Lower leg skin (tissue), 3 donors: ENCODE results near the gene COPZ2.

Experiments used
- CTCF ChIP-seq, 3 donors: fragments of 450-650 bp; IDR thresholded peaks; one replicate each; pipeline ENCODE4 v1.5.1; 2016; ENCODE audit warnings: antibody characterized with exemption in 3 of 3, mild to moderate bottlenecking in 3 of 3, moderate library complexity in 2 of 3
- POLR2A ChIP-seq, 2 donors: fragments of 450-650 bp; IDR thresholded peaks; one replicate each; pipeline ENCODE4 v1.6.1; 2016 to 2017; ENCODE audit warnings: antibody characterized with exemption in 2 of 2, mild to moderate bottlenecking in 1 of 2, moderate library complexity in 1 of 2

DNA sequence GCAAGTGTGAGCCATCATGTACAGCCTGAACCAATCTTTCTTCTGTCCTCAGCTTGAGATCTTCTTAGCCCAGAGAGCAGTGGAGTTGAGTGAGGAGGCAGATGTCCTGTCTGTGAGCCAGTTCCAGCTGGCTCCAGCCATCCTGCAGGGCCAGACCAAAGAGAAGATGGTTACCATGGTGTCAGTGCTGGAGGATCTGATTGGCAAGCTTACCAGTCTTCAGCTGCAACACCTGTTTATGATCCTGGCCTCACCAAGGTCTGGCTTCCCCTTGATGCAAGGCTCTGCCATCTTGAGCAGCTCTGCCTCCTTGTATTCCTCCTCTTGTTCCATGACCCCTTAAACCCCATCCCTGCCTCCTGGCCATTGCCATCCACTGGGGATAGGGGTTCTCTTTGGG is 57.1 kb downstream of the COPZ2 start:
- TF ChIP-seq CTCF (IDR thresholded peaks at IDR 0.05) (no peak), POLR2A (IDR thresholded peaks at IDR 0.05) (no peak)
